HG03457 (cell line): ENCODE data around the gene GGCX.
"Not testable (repeated sequence)": the region's sequence is repeated elsewhere in the genome, so short reads cannot be mapped to it uniquely, and the experiment has no call there.

Experiments used
- ATAC-seq: cut with Tn5 transposase; IDR thresholded peaks from one replicate; pipeline ENCODE4 v1.9.1; 2021; ENCODE audit warnings: moderate number of reproducible peaks; ENCODE audit not compliant: unreplicated experiment

The GGCX gene

DNA sequence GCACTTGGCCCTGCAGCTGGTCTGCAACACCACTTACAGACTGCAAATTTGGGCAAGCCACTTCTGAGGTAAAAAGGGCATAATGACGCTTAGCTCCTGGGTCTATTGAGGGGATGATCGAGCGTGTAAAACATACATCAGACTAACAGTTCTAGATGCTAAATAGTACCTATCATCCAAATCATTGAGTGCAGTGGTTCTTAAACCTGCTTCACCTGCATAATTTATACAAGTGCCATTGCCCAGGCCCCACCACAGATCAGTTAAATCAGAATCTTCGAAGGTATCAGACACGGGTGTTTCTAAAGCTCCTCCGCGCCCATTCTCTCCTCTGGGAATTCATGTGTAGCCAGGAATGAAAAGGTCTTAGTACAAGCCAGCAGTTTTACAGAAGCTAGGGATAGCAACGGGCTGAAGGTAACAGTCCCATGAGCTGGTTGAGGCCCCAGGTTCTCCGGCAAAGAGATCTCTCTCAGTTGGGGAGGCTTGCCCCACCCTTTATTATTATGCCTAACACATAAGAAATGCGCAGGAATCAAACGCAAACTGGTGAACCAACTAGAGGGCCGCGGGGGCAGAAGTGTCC lies 33.5 kb upstream of the GGCX start:
- peak; percentile 4 for ATAC-seq

DNA sequence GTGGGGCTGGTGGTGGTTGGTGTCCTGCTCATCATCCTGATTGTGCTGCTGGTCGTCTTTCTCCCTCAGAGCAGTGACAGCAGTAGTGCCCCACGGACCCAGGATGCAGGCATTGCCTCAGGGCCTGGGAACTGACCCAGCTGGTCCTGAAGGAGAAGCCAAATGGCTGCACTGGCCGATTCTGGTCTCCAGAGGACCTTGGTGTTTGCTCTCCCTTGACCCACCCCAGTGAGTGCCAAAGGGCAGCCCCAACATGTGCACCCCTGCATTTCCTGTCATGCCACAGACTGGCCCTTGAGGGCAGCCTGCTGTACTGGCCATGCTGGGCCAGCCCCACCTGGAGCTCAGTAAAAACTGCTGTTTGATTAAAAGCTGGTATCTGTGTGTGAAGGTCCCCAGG lies 31.7 kb upstream of the GGCX start:
- no peak for ATAC-seq

GRCh38 chr2:85592299-85592698 lies 31.0 kb upstream of the GGCX start:
- ATAC-seq, result not testable (repeated sequence)

GRCh38 chr2:85591563-85591962 lies 30.3 kb upstream of the GGCX start:
- ATAC-seq, result no peak

GRCh38 chr2:85590950-85591349 lies 29.7 kb upstream of the GGCX start:
- ATAC-seq, result no peak

DNA sequence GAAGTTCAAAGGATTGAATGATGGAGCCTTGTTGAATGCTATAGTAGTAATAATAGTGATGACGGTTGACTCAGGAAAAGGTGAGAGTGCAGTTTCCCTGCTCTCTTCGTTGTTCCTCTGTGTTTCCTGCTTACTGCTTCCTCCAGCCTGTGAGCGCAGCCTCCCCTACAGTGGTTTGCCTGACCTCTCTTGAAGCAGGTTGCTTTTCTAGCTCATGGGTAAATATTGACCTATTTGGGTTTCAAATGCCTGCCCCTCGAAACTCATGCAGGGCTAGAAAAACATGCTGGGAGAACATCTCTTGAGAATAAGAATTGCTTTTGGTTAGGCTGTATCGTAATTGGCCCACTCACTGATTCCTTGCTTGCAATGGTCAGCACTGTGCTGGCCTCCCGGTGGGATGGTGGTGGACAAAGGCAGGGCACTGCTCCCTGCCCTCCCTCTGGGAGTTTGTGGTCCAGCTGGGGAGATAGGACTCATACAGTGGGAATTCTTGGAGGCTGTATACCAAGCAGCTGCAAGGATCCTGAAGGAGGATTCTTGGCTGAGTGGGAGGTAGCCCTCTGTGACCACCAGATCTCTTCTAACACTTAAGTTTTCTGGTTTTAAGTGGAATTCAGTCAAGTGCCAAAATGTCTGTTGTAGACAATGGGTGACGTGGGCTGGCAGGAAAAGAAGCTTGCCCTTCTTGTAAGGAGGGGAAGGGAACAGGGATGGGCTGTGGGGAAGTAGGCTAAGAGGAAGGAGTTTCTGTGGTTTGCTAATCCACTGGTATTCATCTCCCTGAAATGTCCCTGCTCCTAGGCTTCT lies 28.9 kb upstream of the GGCX start:
- no peak for ATAC-seq

DNA sequence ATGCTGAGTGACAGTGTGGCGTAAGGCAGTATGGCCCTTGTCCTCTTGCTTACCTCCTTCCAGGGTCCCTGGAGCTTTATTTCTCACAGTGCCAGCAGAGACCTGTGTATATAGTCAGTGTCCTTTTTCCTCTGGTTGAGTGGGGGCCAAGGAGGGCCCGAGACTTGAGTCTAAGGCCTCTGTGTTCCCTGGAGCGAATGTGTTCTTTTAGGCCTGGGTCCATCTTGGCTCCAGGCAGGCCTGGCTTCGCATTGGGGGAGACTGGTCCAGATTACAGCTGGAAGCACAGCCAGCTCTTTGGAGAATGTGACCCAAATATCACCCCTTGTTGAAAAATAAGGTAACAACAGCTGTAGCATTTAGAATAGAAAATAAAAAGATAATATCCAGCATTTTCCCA lies 27.9 kb upstream of the GGCX start:
- ATAC-seq, result no peak

DNA sequence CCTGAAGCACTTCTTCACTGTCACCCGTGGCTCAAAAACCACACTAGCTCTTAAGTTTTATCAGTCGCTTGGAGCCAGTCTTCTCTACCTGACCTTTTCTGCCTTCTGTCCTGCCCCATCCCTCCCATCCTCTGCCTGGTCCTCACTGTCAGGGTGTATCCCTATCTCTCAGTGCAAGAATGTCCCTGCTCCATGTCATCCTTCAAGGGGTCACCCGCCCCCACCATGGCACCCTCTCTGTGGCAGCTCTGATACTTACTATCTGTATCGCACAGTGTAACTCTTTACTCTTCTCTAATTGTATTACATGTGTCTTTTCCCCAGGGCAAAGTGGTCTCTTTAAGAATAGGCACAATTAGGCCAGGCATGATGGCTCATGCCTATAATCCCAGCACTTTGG lies 27.4 kb upstream of the GGCX start:
- ATAC-seq, result no peak

DNA sequence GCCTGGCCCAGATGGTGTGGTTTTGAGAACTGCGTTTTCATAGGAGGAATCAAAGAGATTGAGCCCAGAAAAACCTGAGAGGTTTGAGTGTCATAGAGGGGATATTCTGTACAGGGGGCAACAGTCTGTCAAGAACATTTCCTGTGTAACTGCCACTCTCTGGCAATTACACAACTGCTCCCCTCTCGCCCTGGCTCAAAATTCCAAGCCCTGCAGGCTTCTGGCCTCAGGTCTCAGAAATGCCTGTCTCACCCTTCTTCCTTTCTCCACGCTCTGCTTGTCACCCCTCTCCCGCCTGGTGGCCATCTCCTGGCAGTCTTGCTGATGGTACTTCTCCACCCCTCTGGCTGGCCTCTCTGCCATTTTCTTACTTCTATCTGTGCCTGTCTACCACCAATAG lies 26.9 kb upstream of the GGCX start:
- no peak for ATAC-seq

GRCh38 chr2:85585781-85586105 lies 24.4 kb upstream of the GGCX start:
- no peak for ATAC-seq

DNA sequence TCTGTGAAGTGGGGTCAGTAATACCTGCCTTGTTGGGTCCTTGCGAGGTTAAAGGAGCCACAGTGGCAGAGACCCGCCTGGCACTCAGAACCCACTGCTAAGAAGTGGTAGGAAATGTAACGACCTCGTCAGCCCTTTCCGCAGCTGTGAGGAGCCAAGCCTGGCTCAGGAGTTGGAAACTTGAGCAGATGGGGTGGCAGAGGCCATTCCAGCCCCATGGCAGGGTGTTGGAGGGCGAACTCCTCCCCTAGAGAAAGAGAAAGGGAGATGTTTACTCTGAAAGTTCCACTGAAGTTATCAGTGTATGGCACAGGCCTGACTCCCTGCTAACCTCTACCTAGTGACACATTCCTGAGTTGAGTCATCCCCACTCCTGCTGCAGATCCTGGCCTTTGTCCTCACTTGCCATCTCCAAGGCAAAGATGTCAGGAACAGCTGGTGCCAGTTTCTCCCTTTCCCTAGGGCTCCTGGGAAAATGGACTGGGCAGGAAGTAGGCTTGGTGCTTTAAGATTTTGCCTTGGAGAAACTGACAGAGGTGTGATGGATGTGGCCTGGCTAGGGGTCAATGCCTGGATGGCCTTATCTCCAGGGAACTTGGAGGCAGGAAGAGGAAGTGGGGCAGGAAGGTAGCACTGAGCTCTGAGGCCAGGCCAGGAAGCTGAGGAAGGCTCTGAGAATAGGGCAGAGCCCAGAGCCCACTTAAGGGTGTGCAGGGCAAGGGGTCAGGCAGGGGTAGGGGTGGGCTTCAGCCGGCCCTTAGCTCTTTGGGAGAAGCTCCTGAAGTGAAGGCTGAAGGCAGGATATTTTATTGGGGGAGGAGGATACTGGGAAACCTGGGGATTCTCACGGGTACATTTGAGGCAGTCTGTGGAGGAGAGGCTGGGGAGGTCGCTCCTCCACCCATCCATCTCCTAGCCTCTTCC lies 23.8 kb upstream of the GGCX start:
- ATAC-seq, result peak; percentile 34

GRCh38 chr2:85584354-85584856 lies 23.1 kb upstream of the GGCX start, which contains the start of gene VAMP5:
Gene VAMP5, plus strand, starts transcription at chr2:85584431. Its CDS starts 60 bp downstream, at chr2:85584491.
- ATAC-seq, result peak; percentile 18

GRCh38 chr2:85583667-85584353 lies 22.5 kb upstream of the GGCX start:
- peak; percentile 46 for ATAC-seq

DNA sequence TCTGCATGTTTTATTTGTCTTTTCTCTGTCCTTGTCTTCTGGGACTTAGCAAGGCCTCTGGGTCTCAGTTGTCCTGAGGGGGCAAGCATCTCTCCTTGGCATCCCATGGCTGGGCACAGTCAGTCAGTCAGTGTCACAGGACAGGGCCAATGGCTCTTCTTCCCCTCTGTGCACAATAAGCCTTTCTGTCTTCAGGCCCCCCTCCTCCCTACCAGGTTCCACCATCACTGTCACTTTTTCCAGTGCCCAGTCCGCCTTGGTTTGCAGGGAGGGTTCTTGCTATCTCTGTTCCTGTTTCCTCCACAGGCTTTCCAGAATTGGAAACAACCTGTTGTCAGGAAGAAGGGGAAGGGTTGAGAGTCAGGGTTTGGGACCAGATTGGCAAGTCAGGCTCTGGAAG lies 21.2 kb upstream of the GGCX start:
- no peak for ATAC-seq

GRCh38 chr2:85580206-85580605 lies 18.9 kb upstream of the GGCX start:
- ATAC-seq, result no peak

GRCh38 chr2:85579266-85579935 lies 18.1 kb upstream of the GGCX start:
- ATAC-seq, result no peak

DNA sequence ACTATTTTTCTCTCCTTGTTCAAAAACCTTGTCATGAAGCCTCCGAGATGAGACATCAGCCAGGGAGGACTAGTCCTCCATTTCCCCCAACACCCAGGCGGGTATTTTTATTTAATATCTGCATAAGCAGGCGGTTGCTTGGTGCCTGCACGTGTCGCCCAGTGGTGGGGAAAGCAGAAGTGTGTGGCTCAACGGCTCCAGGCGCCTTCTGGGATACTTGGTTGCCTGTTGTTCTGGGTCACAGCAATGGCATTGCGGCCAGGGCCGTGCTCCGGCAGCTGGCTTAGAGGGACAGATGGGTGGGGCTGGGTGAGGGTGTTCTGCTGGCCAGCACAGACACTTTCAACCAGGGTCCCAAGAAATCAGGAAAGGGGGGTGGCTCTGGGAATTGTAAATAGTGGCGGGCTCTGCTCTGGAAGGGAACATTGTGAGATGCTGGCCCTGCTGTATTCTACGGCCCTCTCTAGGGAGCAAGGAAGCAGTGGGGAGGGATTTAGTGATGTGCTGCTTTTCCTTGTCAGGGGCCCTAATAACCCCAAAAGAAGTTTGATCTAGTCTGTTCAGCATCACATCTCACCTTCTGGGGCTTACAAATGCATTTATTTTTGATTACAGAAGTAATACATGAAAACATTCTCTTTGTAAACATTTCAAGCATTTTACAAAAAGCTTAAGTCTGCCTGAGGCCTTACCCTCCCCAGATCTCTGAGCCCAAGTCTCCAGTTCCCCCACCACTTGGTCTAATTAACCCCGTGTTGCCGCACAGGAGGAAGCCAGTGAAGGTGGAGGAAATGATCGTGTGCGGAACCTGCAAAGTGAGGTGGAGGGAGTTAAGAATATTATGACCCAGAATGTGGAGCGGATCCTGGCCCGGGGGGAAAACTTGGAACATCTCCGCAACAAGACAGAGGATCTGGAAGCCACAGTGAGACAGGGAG lies 17.2 kb upstream of the GGCX start:
- ATAC-seq, result no peak

- ATAC-seq, result no peak
Measured at GRCh38 chr2:85577386-85578242, 16.3 kb upstream of the GGCX start, which contains the start of gene VAMP8. Gene VAMP8, plus strand, starts transcription at chr2:85577586. Its CDS starts 61 bp downstream, at chr2:85577647.
